WERI-Rb-1 (cell line): Measurements from ENCODE around the gene ERMARD.

Experiments
- DNase-seq: peaks from one replicate; pipeline ENCODE4 v3.0.0-alpha.2; 2020
- H3K27ac ChIP-seq: fragments of 250-450 bp; sonication (Bioruptor Pico); 2 replicates; pipeline ENCODE4 v1.5.1; 2020; ENCODE audit warnings: mild to moderate bottlenecking, moderate library complexity
- H3K27me3 ChIP-seq: fragments of 250-450 bp; sonication (Bioruptor Pico); 2 replicates; pipeline ENCODE4 v1.5.1; 2021; ENCODE audit warnings: mild to moderate bottlenecking, low read depth, moderate library complexity; ENCODE audit not compliant: insufficient read depth, severe bottlenecking
- H3K36me3 ChIP-seq: fragments of 250-450 bp; sonication (Bioruptor Pico); 2 replicates; pipeline ENCODE4 v1.5.1; 2020; ENCODE audit warnings: mild to moderate bottlenecking, moderate library complexity
- H3K4me3 ChIP-seq: 2 replicates; pipeline ENCODE4 v1.5.1; 2011; ENCODE audit warnings: low read depth, mild to moderate bottlenecking, control low read depth, low read length
- H3K9me3 ChIP-seq: fragments of 250-450 bp; sonication (Bioruptor Pico); 2 replicates; pipeline ENCODE4 v1.5.1; 2021; ENCODE audit warnings: mild to moderate bottlenecking, moderate library complexity; ENCODE audit not compliant: severe bottlenecking
- CTCF ChIP-seq: IDR thresholded peaks from 2 replicates; pipeline ENCODE4 v1.5.1; 2011; ENCODE audit warnings: low read depth, mild to moderate bottlenecking, control low read depth, inconsistent platforms, low read length

The ERMARD gene

DNA sequence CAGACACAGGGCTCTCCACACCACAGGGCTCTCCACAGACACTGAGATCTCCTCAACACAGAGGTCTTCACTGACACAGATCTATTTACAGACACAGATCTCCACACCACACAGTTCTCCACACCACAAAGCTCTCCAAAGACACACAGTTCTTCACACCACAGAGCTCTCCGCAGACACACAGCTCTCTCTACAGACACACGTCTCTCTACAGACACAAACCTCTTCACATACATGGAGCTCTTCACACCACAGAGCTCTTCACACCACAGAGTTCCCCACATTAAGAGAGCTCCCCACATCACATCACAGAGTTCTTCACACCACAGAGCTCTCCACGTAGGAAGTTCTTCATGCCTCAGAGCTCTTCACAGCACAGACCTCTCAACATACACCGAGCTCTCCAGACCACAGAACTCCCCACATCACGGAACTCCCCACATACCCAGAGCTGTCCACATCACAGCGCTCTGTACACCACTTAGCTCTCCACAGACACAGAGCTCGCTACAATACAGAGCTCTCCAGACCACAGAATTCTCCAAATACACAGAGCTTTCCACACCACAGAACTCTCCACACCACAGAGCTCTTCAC, 53.9 kb downstream of the ERMARD start:
- no peak overlapping the region for H3K27ac ChIP-seq
- no peaks in the 10 kb centered on the region for H3K36me3 ChIP-seq
- H3K4me3 ChIP-seq: no peak overlapping the region
- DNase-seq: no peak
- TF ChIP-seq CTCF: no peak
- H3K9me3 ChIP-seq: no peaks in the 10 kb centered on the region
- H3K27me3 ChIP-seq: no peaks in the 10 kb centered on the region

- Histone ChIP-seq H3K27ac (no peak overlapping the region), H3K27me3 (no peaks in the 10 kb centered on the region), H3K9me3 (no peaks in the 10 kb centered on the region), H3K36me3 (no peaks in the 10 kb centered on the region), H3K4me3 (no peak overlapping the region)
- TF ChIP-seq CTCF: no peak
- DNase-seq: no peak
These were observed 55.3 kb downstream of the ERMARD start for GRCh38 chr6:169806701-169807100.

DNA sequence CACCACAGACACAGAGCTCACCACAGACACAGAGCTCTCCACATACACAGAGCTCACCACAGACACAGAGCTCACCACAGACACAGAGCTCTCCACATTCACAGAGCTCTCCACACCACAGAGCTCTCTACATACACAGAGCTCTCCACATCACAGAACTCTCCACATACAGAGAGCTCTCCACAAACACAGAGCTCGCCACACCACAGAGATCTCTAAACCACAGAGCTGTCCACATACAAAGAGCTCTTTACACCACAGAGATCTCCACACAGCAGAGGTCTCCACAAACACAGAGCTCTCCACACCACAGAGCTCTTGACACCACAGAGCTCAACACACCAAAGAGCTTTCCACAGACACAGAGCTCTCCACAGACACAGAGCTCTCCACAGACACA, 55.8 kb downstream of the ERMARD start:
- Histone ChIP-seq H3K4me3 (no peak overlapping the region), H3K36me3 (no peaks in the 10 kb centered on the region), H3K9me3 (no peaks in the 10 kb centered on the region), H3K27me3 (no peaks in the 10 kb centered on the region), H3K27ac (no peak overlapping the region)
- no peak for TF ChIP-seq CTCF
- no peak for DNase-seq

GRCh38 chr6:169807699-169808607, 56.5 kb downstream of the ERMARD start:
- H3K27me3 ChIP-seq: no peaks in the 10 kb centered on the region

DNA sequence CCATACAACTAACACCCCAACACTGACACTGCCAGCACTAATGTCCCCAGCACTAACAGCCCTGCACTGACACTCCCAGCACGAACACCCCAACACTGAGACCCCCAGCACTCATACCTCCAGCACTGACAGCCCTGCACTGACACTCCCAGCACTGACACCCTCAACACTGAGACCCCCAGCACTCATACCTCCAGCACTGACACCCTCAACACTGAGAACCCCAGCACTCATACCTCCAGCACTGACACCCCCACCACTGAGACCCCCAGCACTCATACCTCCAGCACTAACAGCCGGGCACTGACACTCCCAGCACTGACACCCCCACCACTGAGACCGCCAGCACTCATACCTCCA, 57.2 kb downstream of the ERMARD start:
- Histone ChIP-seq H3K4me3 (no peak overlapping the region), H3K36me3 (no peaks in the 10 kb centered on the region)
- no peak for TF ChIP-seq CTCF

More at GRCh38 chr6:169807699-169808607, 56.5 kb downstream of the ERMARD start:
- no peak overlapping the region for H3K27ac ChIP-seq
- H3K4me3 ChIP-seq: no peak overlapping the region
- DNase-seq: no peak
- H3K36me3 ChIP-seq: no peaks in the 10 kb centered on the region
- TF ChIP-seq CTCF: no peak
- H3K9me3 ChIP-seq: no peaks in the 10 kb centered on the region

More for the DNA sequence above, 57.2 kb downstream of the ERMARD start:
- H3K9me3 ChIP-seq: no peaks in the 10 kb centered on the region
- H3K27ac ChIP-seq: no peak overlapping the region
- H3K27me3 ChIP-seq: no peaks in the 10 kb centered on the region
- no peak for DNase-seq
